DOHH2 (cell line): Measurements from ENCODE around the gene ELFN1.

Source experiments
- H3F3A ChIP-seq: fragments of 200-600 bp; sonication (generic), shearing (Covaris generic); 2 replicates; pipeline ENCODE4 v1.6.0; 2016; ENCODE audit warnings: antibody characterized with exemption, mild to moderate bottlenecking; ENCODE audit not compliant: control insufficient read depth, insufficient read depth
- H3K27ac ChIP-seq: fragments of 200-600 bp; sonication (generic); 2 replicates; pipeline ENCODE4 v1.5.1; 2014; ENCODE audit warnings: low read depth, mild to moderate bottlenecking, low read length, moderate library complexity
- H3K27me3 ChIP-seq: fragments of 200-600 bp; sonication (generic); 2 replicates; pipeline ENCODE4 v1.6.1; 2014; ENCODE audit warnings: mild to moderate bottlenecking, low read length, mixed read lengths; ENCODE audit not compliant: control insufficient read depth
- H3K36me3 ChIP-seq: fragments of 200-600 bp; sonication (generic); 2 replicates; pipeline ENCODE4 v1.6.1; 2014; ENCODE audit warnings: mild to moderate bottlenecking, low read length, moderate library complexity, mixed read lengths; ENCODE audit not compliant: control insufficient read depth
- H3K4me1 ChIP-seq: fragments of 200-600 bp; sonication (generic); 2 replicates; pipeline ENCODE4 v1.6.1; 2014; ENCODE audit warnings: mild to moderate bottlenecking, low read length, mixed read lengths; ENCODE audit not compliant: control insufficient read depth
- H3K4me2 ChIP-seq: fragments of 200-600 bp; sonication (generic); 2 replicates; pipeline ENCODE4 v1.6.0; 2014; ENCODE audit warnings: mild to moderate bottlenecking, low read length, moderate library complexity
- H3K4me3 ChIP-seq: fragments of 200-600 bp; sonication (generic); 2 replicates; pipeline ENCODE4 v1.5.1; 2014; ENCODE audit warnings: mild to moderate bottlenecking, low read length, mixed read lengths
- H3K79me2 ChIP-seq: fragments of 200-600 bp; sonication (generic); 2 replicates; pipeline ENCODE4 v1.6.1; 2014; ENCODE audit warnings: mild to moderate bottlenecking, low read length, mixed read lengths; ENCODE audit not compliant: control insufficient read depth
- H3K9me2 ChIP-seq: fragments of 200-600 bp; sonication (generic); replicated peaks from 2 replicates; pipeline ENCODE4 v1.6.1; 2014; ENCODE audit warnings: mild to moderate bottlenecking, low read length, mixed read lengths; ENCODE audit not compliant: control insufficient read depth
- H3K9me3 ChIP-seq: fragments of 200-600 bp; sonication (generic); 2 replicates; pipeline ENCODE4 v1.6.1; 2014; ENCODE audit warnings: antibody characterized with exemption, low read length, mixed read lengths; ENCODE audit not compliant: control insufficient read depth, insufficient read depth
- H4K20me1 ChIP-seq: fragments of 200-600 bp; sonication (generic); 2 replicates; pipeline ENCODE4 v1.6.0; 2014; ENCODE audit warnings: low read depth, mild to moderate bottlenecking, antibody characterized with exemption, low read length, moderate library complexity; ENCODE audit not compliant: control insufficient read depth, insufficient read depth
- CTCF ChIP-seq: fragments of 200-600 bp; sonication (generic); IDR thresholded peaks from one replicate; pipeline ENCODE4 v1.5.1; 2014; ENCODE audit warnings: antibody characterized with exemption, mild to moderate bottlenecking, low read depth, low read length; ENCODE audit not compliant: poor library complexity, severe bottlenecking
- EZH2phosphoT487 ChIP-seq: fragments of 200-600 bp; sonication (generic); IDR thresholded peaks from 2 replicates; pipeline ENCODE4 v1.6.1; 2017; ENCODE audit warnings: borderline replicate concordance, mild to moderate bottlenecking, antibody characterized with exemption, low read length, moderate library complexity, mixed read lengths

The ELFN1 gene

GRCh38 chr7:1785839-1786238 lies 115.8 kb downstream of the ELFN1 start:
- H3K9me3 ChIP-seq = 0 out of 2 replicates have a peak, but pooled peaks cover 2% of the 10 kb centered on the region
- no peaks in the 10 kb centered on the region for H3K79me2 ChIP-seq
- TF ChIP-seq CTCF = no peak
- TF ChIP-seq EZH2phosphoT487 = no peak
- H4K20me1 ChIP-seq = no peaks in the 10 kb centered on the region
- H3K27ac ChIP-seq = no peak overlapping the region
- no peak overlapping the region for H3K4me3 ChIP-seq
- no peaks in the 10 kb centered on the region for H3K27me3 ChIP-seq
- H3K9me2 ChIP-seq = no peaks in the 10 kb centered on the region
- no peaks in the 10 kb centered on the region for H3K36me3 ChIP-seq
- no peaks in the 10 kb centered on the region for H3F3A ChIP-seq
- H3K4me1 ChIP-seq = no peaks in the 10 kb centered on the region
- no peak overlapping the region for H3K4me2 ChIP-seq

GRCh38 chr7:1787241-1787640 lies 117.2 kb downstream of the ELFN1 start:
- no peaks in the 10 kb centered on the region for H3K36me3 ChIP-seq
- no peaks in the 10 kb centered on the region for H4K20me1 ChIP-seq
- H3F3A ChIP-seq = no peaks in the 10 kb centered on the region
- H3K9me2 ChIP-seq = no peaks in the 10 kb centered on the region
- TF ChIP-seq EZH2phosphoT487 (no peak), CTCF (no peak)
- H3K4me1 ChIP-seq = no peaks in the 10 kb centered on the region
- no peaks in the 10 kb centered on the region for H3K79me2 ChIP-seq
- no peaks in the 10 kb centered on the region for H3K27me3 ChIP-seq
- no peak overlapping the region for H3K27ac ChIP-seq
- 0 out of 2 replicates have a peak, but pooled peaks cover 2% of the 10 kb centered on the region for H3K9me3 ChIP-seq
- H3K4me2 ChIP-seq = no peak overlapping the region
- H3K4me3 ChIP-seq = no peak overlapping the region

- no peaks in the 10 kb centered on the region for H3K79me2 ChIP-seq
- no peak for TF ChIP-seq CTCF
- TF ChIP-seq EZH2phosphoT487 = no peak
- H3K27me3 ChIP-seq = no peaks in the 10 kb centered on the region
- H4K20me1 ChIP-seq = no peaks in the 10 kb centered on the region
- H3K9me3 ChIP-seq = 0 out of 2 replicates have a peak, but pooled peaks cover 2% of the 10 kb centered on the region
- H3K9me2 ChIP-seq = no peaks in the 10 kb centered on the region
- H3K36me3 ChIP-seq = no peaks in the 10 kb centered on the region
- H3K4me2 ChIP-seq = no peak overlapping the region
- no peaks in the 10 kb centered on the region for H3F3A ChIP-seq
- H3K4me1 ChIP-seq = no peaks in the 10 kb centered on the region
- H3K4me3 ChIP-seq = no peak overlapping the region
- H3K27ac ChIP-seq = no peak overlapping the region
These were observed 117.7 kb downstream of the ELFN1 start for GRCh38 chr7:1787681-1788235.
